ENCODE results near the gene CFAP54.

CFAP54 gene

DNA sequence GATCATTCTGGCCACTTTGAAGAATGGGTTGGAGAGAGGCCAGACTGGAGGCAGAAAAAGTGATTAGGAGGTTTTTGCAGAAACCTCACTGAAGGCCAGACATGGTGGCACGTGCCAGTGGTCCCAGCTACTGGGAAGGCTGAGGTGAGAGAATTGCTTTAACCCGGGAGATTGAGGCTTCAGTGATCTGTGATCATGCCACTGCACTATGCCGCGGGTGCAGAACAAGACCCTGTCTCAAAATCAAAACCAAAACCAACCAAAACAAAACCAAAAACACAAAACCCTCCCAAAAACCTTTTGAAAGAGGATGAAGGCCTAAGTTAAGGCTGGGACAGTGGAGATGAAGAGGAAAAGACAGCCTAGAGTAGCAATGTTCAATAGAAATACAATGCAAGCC is 15.2 kb upstream of the CFAP54 start:
- H3K4me1 ChIP-seq (ENCODE audit: control insufficient read depth, insufficient read depth, low read length), result no peaks in the 10 kb centered on the region
- no peak overlapping the region for H3K4me3 ChIP-seq (ENCODE audit: low read depth, low read length)
- ChIA-PET POLR2A (no interaction called here), CTCF (no interaction called here)
- H3K9me3 ChIP-seq (ENCODE audit: control insufficient read depth, insufficient read depth, low read depth, low read length), result no peaks in the 10 kb centered on the region
- H3K36me3 ChIP-seq (ENCODE audit: control insufficient read depth in 2 of 2, insufficient read depth in 1 of 2, low read length in 2 of 2), result no peaks in the 10 kb centered on the region
- TF ChIP-seq TSHZ1 (tag by site-specific recombination; IDR thresholded peaks at IDR 0.05; ENCODE audit: borderline replicate concordance), result no peak
- no peak for TF ChIP-seq ZNF23 (tag by site-specific recombination; IDR thresholded peaks at IDR 0.05; ENCODE audit: borderline replicate concordance)
- no peak for TF ChIP-seq ZNF785 (tag by site-specific recombination; IDR thresholded peaks at IDR 0.05)
- no peak for TF ChIP-seq ZNF548 (tag by site-specific recombination; IDR thresholded peaks at IDR 0.05)
- no peak for TF ChIP-seq KLF1 (tag by site-specific recombination; IDR thresholded peaks at IDR 0.05)
- TF ChIP-seq, protein P1, sequence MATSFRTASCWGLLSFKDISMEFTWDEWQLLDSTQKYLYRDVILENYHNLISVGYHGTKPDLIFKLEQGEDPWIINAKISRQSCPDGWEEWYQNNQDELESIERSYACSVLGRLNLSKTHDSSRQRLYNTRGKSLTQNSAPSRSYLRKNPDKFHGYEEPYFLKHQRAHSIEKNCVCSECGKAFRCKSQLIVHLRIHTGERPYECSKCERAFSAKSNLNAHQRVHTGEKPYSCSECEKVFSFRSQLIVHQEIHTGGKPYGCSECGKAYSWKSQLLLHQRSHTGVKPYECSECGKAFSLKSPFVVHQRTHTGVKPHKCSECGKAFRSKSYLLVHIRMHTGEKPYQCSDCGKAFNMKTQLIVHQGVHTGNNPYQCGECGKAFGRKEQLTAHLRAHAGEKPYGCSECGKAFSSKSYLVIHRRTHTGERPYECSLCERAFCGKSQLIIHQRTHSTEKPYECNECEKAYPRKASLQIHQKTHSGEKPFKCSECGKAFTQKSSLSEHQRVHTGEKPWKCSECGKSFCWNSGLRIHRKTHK (tag by site-specific recombination; IDR thresholded peaks at IDR 0.05), result no peak
- TF ChIP-seq YY2 (tag by site-specific recombination; IDR thresholded peaks at IDR 0.05), result no peak
- no peak for TF ChIP-seq ZNF19 (tag by site-specific recombination; IDR thresholded peaks at IDR 0.05; ENCODE audit: low read depth)
- TF ChIP-seq, protein P2, sequence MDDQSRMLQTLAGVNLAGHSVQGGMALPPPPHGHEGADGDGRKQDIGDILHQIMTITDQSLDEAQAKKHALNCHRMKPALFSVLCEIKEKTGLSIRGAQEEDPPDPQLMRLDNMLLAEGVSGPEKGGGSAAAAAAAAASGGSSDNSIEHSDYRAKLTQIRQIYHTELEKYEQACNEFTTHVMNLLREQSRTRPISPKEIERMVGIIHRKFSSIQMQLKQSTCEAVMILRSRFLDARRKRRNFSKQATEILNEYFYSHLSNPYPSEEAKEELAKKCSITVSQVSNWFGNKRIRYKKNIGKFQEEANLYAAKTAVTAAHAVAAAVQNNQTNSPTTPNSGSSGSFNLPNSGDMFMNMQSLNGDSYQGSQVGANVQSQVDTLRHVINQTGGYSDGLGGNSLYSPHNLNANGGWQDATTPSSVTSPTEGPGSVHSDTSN (CRISPR knock-in tag; IDR thresholded peaks at IDR 0.05), result no peak
- no peak for TF ChIP-seq ZNF626 (tag by site-specific recombination; IDR thresholded peaks at IDR 0.05)
- H3K27ac ChIP-seq (ENCODE audit: extremely low read depth, low read depth, low read length), result no peak overlapping the region

GRCh38 chr12:96478011-96478410 is 11.4 kb upstream of the CFAP54 start:
- CTCF ChIA-PET, result interaction anchor here (0.6 kb wide), 1 partner anchor 15 kb away, joined by 3 read pairs; no protein-coding TSS in a partner anchor
- POLR2A ChIA-PET, result no interaction called here
- H3K36me3 ChIP-seq (ENCODE audit: control insufficient read depth in 2 of 2, insufficient read depth in 1 of 2, low read length in 2 of 2), result no peaks in the 10 kb centered on the region
- H3K4me3 ChIP-seq (ENCODE audit: low read depth, low read length), result no peak overlapping the region
- TF ChIP-seq, protein P3, sequence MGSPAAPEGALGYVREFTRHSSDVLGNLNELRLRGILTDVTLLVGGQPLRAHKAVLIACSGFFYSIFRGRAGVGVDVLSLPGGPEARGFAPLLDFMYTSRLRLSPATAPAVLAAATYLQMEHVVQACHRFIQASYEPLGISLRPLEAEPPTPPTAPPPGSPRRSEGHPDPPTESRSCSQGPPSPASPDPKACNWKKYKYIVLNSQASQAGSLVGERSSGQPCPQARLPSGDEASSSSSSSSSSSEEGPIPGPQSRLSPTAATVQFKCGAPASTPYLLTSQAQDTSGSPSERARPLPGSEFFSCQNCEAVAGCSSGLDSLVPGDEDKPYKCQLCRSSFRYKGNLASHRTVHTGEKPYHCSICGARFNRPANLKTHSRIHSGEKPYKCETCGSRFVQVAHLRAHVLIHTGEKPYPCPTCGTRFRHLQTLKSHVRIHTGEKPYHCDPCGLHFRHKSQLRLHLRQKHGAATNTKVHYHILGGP (tag by site-specific recombination; IDR thresholded peaks at IDR 0.05), result no peak
- TF ChIP-seq ZNF302 (tag by site-specific recombination; IDR thresholded peaks at IDR 0.05; ENCODE audit: low read depth) (no peak), ZFHX2 (tag by site-specific recombination; conservative IDR thresholded peaks at IDR 0.05) (no peak), BCL11B (tag by site-specific recombination; IDR thresholded peaks at IDR 0.05; ENCODE audit: low read depth) (no peak), ZNF792 (tag by site-specific recombination; IDR thresholded peaks at IDR 0.05) (no peak), ZNF791 (tag by site-specific recombination; IDR thresholded peaks at IDR 0.05) (no peak), ZBTB20 (tag by site-specific recombination; IDR thresholded peaks at IDR 0.05) (no peak), ZBTB44 (tag by site-specific recombination; IDR thresholded peaks at IDR 0.05) (no peak), ZNF558 (tag by site-specific recombination; IDR thresholded peaks at IDR 0.05) (no peak), ZNF138 (tag by site-specific recombination; IDR thresholded peaks at IDR 0.05; ENCODE audit: borderline replicate concordance) (no peak), ZNF37A (tag by site-specific recombination; IDR thresholded peaks at IDR 0.05) (no peak), ZNF239 (tag by site-specific recombination; IDR thresholded peaks at IDR 0.05) (no peak)
- H3K9me3 ChIP-seq (ENCODE audit: control insufficient read depth, insufficient read depth, low read depth, low read length), result no peaks in the 10 kb centered on the region
- no peak overlapping the region for H3K27ac ChIP-seq (ENCODE audit: extremely low read depth, low read depth, low read length)
- no peaks in the 10 kb centered on the region for H3K4me1 ChIP-seq (ENCODE audit: control insufficient read depth, insufficient read depth, low read length)
